Measurements from ENCODE around the gene KIF26B. TPM values are rescaled to one million over a fixed set of nuclear protein-coding genes. Genes with fewer than 3 reads are reported as not detected.

The KIF26B gene
- total and polyA plus RNA-seq, 8 donors, result 0.27 to 4.5 (median 0.63) TPM

DNA sequence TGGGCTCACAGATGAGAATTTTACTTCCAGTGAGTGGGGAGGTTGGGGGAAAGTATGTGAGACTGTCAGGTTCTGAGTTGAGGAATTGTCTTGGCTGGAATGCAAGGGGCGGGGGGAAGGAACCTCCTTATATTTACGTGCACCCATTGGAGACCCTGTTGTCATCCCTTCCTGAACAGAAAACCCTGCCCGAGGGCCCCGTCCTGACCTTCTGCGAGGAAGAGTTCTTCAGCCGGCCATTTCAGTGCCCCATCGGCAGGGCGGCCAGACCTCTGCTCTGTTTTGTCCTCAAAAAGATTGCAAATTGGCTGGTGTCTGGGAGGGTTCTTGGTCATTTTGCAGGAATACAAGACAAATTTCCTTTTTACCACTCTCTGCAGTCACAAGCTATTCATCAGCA lies 7.1 kb downstream of the KIF26B start:
- TF ChIP-seq, protein P1, sequence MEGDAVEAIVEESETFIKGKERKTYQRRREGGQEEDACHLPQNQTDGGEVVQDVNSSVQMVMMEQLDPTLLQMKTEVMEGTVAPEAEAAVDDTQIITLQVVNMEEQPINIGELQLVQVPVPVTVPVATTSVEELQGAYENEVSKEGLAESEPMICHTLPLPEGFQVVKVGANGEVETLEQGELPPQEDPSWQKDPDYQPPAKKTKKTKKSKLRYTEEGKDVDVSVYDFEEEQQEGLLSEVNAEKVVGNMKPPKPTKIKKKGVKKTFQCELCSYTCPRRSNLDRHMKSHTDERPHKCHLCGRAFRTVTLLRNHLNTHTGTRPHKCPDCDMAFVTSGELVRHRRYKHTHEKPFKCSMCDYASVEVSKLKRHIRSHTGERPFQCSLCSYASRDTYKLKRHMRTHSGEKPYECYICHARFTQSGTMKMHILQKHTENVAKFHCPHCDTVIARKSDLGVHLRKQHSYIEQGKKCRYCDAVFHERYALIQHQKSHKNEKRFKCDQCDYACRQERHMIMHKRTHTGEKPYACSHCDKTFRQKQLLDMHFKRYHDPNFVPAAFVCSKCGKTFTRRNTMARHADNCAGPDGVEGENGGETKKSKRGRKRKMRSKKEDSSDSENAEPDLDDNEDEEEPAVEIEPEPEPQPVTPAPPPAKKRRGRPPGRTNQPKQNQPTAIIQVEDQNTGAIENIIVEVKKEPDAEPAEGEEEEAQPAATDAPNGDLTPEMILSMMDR (IDR thresholded peaks at IDR 0.05), result no peak

DNA sequence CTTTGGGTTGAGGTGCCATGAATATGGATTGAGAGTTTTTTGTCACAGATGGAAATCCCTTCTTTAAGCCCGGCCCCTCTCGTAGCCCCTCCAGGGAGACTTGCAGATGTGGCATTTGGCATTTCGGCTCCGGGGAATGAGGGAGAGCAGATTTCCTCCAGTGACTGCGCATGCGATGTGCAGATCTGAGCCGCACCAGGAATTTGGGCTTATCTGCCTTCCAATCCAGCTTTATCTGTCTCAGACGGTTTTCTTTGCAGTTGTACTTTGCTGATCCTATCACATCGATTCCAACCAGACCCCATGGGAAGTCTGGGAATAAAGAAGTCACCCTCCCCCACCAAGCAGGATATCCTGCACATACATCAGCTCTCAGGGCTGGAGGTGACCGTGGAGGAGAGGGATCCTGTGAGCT lies 11.7 kb downstream of the KIF26B start:
- ATAC-seq, result no peak
- intact Hi-C loops (cut with DNase I), result no loop called here
- Histone ChIP-seq H3K4me1 (no peaks in the 10 kb centered on the region), H3K9me3 (no peaks in the 10 kb centered on the region), H3K4me3 (no peak overlapping the region), H3K27me3 (no peaks in the 10 kb centered on the region), H3K36me3 (no peaks in the 10 kb centered on the region), H3K27ac (no peak overlapping the region)
- FAIRE-seq, result no peak
- TF ChIP-seq, protein P1 (IDR thresholded peaks at IDR 0.05), result no peak
- 12 to 23% methylated on average over 10 of the region's 10 CpGs for WGBS, 2 donors
- no peak for DNase-seq

More for the DNA sequence above, 7.1 kb downstream of the KIF26B start:
- Histone ChIP-seq H3K36me3 (no peaks in the 10 kb centered on the region), H3K4me3 (no peak overlapping the region), H3K4me1 (peaks cover 0 to 6% (median 0%) of the 10 kb centered on the region in 3 donors), H3K27ac (no peak overlapping the region), H3K27me3 (peaks cover 0 to 3% (median 0%) of the 10 kb centered on the region in 4 donors), H3K9me3 (no peaks in the 10 kb centered on the region)
- DNase-seq (no peak), FAIRE-seq (no peak), ATAC-seq (no peak)
- WGBS, 2 donors, result 66 to 76% methylated on average over 8 of the region's 8 CpGs
- intact Hi-C loops (cut with DNase I), result no loop called here

DNA sequence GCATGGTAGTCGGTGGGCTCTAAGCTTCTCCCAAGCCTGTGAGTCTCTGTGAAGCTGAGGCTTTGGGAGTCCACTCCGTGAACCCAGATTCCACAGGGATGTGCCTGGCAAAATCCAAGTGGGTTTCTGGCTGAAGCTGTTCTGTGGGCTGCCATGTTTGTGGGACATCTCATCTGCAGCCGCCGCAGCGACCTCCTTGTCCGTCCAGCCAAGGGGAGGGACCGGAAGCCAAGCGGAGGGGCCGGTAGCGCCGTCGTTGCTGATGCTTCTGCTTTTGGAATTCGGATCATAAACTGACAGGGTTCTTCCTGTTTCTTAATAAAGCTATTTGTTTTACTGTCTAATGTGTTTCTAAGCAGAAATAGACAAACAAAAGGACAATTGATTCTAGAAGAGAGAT lies 13.3 kb downstream of the KIF26B start:
- no peaks in the 10 kb centered on the region for H3K36me3 ChIP-seq
- peak in 2 of 4 donors; percentile 28 to 41 for ATAC-seq
- no peak overlapping the region for H3K4me3 ChIP-seq
- TF ChIP-seq, protein P1 (IDR thresholded peaks at IDR 0.05), result no peak
- H3K27me3 ChIP-seq, result no peaks in the 10 kb centered on the region
- peak in 1 of 6 donors; percentile 23 for DNase-seq
- H3K9me3 ChIP-seq, result no peaks in the 10 kb centered on the region
- no peak overlapping the region for H3K27ac ChIP-seq
- no peaks in the 10 kb centered on the region for H3K4me1 ChIP-seq
- no peak for FAIRE-seq
- intact Hi-C loops (cut with DNase I), result no loop called here
- WGBS, 2 donors, result 59 to 69% methylated on average over 13 of the region's 13 CpGs

DNA sequence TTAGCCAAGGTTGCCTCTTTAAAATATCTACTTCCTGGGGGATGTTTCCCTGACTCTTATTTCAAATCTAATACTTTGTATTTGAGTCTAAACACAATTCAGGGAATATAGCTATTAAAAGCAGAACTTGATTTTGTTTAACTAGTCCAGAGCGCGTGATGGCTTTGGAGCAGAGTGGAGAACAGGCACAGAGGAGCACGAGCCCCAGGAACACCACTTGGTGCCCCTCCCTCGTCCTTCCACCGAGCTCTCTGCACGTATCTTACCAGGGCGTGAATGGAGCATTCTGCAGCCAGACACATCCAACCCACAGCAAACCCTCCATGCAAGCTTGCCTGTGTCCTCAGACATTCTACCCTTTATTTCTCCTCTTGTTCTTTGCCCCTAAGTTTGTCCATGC lies 14.1 kb downstream of the KIF26B start:
- H3K4me3 ChIP-seq, result no peak overlapping the region
- intact Hi-C loops (cut with DNase I), result no loop called here

DNA sequence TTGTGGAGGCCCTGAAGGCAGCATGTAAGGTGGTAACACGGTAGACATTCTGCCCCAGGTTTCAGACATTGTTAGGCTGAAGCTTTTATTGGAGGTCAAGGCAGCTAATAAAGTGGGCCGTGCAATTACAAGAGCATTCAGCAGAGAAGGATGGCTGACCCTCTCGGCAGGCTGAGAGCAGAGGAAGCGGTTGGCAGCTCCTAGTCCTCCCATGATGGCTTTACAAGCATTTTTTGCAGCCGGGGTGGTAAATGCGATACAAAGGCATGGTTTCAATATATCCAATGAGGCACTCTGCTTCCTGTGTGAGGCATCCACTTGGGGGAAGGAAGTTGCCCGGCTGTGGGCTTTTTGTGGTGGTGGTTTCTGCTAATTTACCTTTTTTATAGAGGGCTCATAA lies 14.6 kb downstream of the KIF26B start:
- no peak overlapping the region for H3K4me3 ChIP-seq
- TF ChIP-seq, protein P1 (IDR thresholded peaks at IDR 0.05), result no peak
- FAIRE-seq, result no peak
- H3K4me1 ChIP-seq, result no peaks in the 10 kb centered on the region
- no peak for DNase-seq
- 68 to 84% methylated on average over 7 of the region's 7 CpGs for WGBS, 2 donors
- no peaks in the 10 kb centered on the region for H3K27me3 ChIP-seq
- H3K36me3 ChIP-seq, result no peaks in the 10 kb centered on the region
- no peak overlapping the region for H3K27ac ChIP-seq
- H3K9me3 ChIP-seq, result no peaks in the 10 kb centered on the region
- ATAC-seq, result no peak
- intact Hi-C loops (cut with DNase I), result no loop called here

More for the DNA sequence above, 14.1 kb downstream of the KIF26B start:
- no peak overlapping the region for H3K27ac ChIP-seq
- no peaks in the 10 kb centered on the region for H3K27me3 ChIP-seq
- TF ChIP-seq, protein P1 (IDR thresholded peaks at IDR 0.05), result no peak
- DNase-seq (no peak), ATAC-seq (no peak), FAIRE-seq (no peak)
- no peaks in the 10 kb centered on the region for H3K36me3 ChIP-seq
- H3K9me3 ChIP-seq, result no peaks in the 10 kb centered on the region
- WGBS, 2 donors, result 69 to 80% methylated on average over 7 of the region's 7 CpGs
- H3K4me1 ChIP-seq, result no peaks in the 10 kb centered on the region

Data from pancreas (tissue), 10 donors.